ENCODE results near the gene SPDYE6.
"Not testable (repeated sequence)": the region's sequence is repeated elsewhere in the genome, so short reads cannot be mapped to it uniquely, and the experiment has no call there.

The SPDYE6 gene, protein sequence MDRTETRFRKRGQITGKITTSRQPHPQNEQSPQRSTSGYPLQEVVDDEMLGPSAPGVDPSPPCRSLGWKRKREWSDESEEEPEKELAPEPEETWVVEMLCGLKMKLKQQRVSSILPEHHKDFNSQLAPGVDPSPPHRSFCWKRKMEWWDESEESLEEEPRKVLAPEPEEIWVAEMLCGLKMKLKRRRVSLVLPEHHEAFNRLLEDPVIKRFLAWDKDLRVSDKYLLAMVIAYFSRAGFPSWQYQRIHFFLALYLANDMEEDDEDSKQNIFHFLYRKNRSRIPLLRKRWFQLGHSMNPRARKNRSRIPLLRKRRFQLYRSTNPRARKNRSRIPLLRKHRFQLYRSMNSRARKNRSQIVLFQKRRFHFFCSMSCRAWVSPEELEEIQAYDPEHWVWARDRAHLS

DNA sequence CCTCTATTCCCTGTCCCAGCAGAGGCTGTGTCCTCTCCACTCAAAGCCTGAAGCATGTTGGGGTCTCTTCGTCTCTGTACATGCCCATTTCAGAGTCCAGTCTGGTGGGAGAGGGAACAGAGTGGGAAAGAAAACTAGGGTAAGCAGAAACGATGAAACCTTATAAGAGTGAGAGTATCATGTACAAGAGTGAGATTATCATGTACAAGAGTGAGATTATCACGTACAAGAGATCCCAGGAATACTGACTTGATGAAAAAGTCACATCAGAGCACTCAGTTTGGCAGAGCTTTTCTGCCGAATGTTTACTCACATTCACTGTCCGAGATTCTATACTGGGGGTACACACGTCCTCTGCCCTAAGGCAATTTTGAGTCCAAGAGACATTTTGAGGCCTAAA is at the start of gene SPDYE6:
Gene SPDYE6 (minus strand): TSS at position 101 of the 400 bp plus-strand sequence. CDS start 421 bp downstream, outside the sequence.
- DNase-seq = not testable (repeated sequence)

DNA sequence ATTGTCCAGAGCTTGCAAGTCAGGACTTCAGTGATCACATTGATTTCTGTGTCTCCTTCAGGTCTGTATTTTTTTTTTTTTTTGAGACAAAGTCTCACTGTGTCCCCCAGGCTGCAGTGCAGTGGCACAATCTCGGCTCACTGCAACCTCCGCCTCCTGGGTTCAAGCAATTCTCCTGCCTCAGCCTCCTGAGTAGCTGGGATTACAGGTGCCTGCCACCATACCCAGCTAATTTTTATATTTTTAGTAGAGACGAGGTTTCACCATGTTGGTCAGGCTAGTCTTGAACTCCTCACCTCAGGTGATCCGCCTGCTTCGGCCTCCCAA is 48.6 kb upstream of the SPDYE6 start:
- not testable (repeated sequence) for DNase-seq

DNA sequence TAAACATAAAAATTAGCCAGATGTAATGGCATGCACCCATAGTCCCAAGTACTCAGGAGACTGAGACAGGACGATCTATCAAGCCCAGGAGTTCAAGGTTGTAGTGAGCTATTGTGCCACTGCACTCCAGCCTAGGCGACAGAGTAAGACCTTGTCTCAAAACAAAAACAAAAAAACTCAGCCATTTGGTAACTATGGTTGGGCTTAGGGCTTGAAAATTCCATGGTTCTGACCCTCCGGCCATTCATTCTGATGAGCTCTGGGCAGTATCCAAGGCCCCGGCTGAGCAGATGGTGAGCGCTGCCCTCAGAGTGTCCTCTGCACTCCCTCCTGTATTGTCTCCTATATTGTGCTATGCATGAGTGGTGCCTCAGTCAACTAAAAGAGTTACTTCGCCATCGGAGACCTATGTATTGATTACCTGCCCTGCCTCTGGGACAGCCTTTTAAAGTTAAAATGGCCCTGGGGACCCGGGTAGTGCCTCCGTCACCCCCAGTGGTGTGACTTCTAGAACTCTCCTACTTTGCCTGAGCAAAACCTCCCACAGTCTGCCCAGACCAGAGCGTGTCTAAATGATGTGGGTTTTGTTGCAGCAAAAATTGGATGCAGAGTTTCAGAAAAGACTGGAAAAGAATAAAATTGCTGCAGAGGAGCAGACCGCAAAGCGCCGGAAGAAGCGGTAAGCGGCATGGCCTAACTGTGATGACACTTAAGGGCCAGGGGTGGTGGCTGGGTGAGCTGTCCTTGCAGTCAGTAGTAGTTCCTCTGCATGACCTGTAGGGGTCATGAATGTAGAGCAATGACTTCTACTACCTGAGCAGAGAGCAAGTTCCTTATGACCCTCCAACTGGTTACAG is 48.0 kb upstream of the SPDYE6 start:
- peak; percentile 29 for DNase-seq

DNA sequence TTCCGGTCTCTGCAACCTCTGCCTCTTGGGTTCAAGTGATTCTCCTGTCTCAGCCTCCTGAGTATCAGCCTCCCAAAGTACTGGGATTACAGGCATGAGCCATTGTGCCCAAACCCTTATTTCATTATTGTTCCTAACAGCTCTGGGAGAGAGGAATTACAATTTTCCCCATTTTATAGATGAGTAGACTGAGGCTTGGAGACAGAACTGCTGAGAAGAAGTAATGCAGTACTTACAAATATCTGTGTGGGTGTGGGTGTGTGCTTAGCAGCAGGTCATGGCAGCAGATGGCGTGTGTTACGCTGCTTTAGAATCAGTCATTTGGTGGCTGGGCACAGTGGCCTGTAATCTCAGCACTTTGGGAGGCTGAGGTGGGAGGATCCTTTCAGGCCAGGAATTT is 47.3 kb upstream of the SPDYE6 start:
- DNase-seq = no peak

DNA sequence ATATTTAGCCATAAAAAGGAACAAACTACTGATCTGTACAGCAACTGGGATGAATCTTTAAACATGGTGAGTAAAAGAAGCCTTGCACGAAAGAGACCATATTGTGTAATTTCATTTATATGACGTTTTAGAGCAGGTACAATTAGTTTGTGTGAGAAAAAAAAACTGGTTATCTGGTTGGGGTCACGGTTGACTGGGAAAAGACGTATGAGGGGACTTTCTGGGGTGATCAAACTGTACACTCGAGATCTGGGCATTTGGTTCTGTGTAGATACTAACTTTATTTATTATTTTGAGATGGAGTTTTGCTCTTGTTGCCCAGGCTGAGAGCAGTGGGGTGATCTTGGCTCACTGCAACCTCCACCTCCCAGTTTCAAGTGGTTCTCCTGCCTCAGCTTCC is 44.1 kb upstream of the SPDYE6 start:
- no peak for DNase-seq

DNA sequence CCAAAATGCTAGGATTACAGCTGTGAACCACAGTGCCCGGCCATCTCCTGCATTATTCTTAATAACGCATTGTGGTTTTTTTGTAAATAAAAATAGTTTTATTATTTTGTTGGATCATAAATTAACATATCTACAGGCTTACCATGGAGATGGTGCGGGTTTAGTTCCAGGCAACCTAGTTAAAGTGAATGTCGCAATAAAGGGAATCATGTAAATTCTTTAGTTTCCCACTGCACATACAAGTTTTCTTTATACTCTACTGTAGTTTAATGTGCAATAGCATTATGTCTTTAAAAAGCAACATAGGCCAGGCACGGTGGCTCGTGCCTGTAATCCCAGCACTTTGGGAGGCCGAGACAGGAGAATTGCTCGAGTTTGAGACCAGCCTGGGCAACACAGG is 42.3 kb upstream of the SPDYE6 start:
- no peak for DNase-seq

DNA sequence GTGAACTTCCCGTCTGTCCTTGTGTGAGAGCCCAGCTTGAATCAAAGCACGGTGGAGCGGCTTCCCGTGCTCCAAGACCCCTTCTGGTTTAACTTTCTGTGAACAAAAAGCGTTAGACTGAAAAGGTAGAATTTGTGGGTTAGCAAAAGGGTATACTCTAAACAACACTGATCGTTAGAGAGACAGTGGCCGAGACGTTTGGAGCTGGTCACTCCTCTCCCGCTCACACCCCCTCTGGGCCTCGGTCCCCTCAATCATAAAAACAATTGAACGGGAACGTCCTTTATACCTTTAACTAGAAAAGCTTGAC is 40.4 kb upstream of the SPDYE6 start:
- DNase-seq = no peak

DNA sequence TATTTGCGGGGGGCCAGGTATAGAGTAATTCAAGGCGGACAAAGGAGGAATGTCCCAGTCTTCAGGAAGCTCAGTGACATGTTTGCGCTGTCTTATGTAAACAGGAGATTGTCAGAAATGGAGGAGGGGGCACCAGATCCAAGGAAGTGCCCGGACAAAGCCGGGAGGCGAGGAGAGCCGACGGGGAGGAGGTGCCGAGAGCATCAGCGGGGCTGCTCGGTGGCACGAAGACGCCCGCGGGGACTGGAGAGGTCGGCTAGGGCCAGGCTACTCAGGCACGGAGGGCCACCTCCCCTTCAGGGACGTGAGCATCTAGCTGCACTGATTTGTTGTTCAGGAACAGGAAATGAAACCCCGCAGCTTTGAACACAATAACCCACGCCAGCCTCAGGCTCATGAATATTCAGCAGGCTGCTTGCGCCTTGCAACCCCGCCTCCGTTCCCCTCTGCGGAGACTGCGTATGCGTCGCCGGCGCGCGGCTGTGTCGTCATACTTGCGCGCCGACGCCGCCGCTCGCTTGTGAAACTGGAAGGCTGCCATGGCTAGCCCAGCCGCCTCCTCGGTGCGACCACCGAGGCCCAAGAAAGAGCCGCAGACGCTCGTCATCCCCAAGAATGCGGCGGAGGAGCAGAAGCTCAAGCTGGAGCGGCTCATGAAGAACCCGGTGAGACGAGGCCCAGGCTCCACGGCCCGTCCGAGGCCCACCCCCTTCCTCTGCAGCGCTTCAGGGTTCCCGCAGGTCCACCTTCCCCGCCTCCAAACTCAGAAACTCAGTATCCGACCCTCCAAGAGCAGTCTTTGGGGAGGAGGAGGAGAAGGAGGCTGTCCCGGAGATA is 39.8 kb upstream of the SPDYE6 start, which contains the start of gene PRKRIP1:
Gene PRKRIP1 (plus strand): TSS at position 491 of the 837 bp plus-strand sequence. CDS start 49 bp downstream, at position 540.
- DNase-seq = peak; percentile 74

DNA sequence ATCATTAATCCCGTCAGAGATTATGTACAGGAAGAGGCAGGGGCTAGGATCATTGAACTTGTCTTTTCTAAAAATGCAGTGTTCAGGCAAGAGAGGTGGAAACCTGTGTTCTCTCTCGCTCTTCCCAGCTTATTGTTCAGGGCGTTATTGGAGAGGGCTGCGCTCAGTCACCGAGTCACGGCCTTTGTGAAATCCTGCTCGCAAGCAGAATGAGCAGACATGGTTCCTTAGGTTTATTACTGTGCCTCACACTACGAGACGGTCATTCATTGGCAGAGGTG is 39.3 kb upstream of the SPDYE6 start:
- DNase-seq = no peak

DNA sequence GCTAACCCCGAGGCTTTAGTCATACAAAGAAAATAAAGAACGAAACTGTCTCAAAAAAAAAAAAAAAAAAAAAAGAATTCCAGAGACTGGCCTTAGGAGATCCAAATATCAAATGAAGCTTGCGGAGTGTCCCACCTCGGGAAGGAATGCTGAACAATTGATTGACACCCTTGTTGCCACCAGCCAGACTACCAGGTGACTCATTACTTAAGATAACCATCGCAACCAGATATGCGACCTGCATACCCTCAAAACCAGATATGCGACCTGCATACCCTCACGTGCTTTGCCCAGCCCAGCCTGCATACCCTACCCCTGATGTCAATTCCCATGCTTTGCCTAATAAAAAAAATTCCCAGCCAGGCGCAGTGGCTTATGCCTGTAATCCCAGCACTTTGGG is 37.2 kb upstream of the SPDYE6 start:
- no peak for DNase-seq

DNA sequence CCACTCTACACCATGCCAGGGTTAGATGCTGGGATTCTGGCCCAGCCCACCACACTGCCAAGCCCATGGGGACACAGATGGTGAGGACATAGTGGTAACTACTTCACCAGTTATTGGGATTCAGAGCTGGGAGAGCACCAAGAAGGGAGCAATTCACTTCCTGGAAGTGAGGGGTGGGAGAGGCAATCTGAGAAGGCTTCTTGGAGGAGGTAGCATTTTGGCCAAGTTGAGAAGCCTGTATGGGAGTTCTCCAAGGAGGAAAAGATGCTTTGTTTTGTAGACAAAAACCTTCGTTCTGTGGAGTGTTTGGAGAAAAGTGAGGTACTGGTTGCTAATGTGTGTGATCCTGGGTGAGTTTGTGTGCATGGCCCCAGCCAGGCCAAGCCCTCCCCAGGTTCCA is 36.1 kb upstream of the SPDYE6 start:
- no peak for DNase-seq

DNA sequence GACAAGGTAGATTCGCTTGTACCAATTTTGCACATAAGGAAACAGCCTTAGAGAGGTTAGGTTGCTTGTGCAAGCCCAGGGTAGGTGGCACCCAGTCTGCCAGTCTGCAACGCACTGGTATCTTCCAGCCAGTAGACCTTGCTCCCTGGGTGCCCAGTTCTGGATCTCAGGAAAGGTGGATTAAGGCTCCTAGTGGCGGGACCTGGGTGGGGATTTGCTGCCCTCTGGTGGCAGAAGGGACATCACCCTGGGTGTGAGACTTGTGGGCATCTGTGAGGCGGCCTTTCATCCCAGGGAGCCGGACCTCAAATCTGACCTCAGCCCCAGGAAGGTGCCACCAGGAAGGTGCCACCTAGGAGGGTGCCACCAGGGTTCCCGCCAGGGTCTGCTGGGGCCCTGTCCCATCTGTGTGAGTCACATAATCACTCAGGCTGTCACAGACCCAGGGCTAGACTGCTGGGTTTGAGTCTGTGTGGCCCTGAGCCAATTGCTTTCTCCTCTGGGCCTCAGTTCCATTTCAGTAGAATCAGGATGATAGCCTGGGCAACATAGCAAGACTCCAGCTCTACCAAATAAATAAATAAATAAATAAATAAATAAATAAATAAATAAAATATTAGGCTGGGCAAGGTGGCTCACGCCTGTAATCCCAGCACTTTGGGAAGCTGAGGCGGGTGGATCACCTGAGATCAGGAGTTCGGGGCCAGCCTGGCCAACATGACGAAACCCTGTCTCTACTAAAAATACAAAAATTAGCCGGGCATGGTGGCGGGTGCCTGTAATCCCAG is 34.6 kb upstream of the SPDYE6 start:
- peak; percentile 70 for DNase-seq

DNA sequence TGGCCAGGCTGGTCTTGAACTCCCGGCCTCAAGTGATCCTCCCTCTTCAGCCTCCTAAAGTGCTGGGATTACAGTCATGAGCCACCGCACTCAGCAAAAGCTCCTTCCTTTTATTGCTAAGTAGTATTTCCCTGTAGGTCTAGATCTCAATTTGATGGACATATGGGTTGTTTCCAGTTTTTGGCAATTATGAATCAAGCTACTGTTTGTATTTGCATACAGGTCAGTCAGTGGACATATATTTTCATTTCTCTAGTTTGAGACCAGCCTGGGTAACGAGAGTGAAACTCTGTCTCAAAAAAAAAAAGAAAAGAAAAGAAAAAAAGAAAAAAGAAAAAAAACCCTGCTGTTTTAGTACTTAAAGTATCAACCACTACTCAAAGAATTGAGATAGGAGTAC is 33.6 kb upstream of the SPDYE6 start:
- DNase-seq = no peak

DNA sequence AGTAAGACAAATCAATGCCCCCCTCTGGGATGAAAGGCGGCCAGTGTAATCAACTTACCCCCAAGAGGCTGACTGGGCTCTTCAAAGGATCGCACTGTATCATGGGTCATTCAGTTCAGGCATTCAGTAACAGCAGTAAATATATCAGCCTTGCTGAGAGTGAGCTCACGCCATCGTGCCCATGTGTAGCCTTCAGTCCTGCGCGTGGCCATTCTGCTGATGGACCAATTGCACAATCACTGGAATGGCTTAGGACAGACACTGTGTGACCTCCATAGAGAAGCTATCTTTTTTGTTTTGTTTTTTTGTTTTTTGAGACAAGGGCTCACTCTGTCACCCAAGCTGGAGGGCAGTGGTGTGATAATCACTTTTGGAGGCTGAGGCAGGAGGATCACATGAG is 30.8 kb upstream of the SPDYE6 start:
- no peak for DNase-seq

DNA sequence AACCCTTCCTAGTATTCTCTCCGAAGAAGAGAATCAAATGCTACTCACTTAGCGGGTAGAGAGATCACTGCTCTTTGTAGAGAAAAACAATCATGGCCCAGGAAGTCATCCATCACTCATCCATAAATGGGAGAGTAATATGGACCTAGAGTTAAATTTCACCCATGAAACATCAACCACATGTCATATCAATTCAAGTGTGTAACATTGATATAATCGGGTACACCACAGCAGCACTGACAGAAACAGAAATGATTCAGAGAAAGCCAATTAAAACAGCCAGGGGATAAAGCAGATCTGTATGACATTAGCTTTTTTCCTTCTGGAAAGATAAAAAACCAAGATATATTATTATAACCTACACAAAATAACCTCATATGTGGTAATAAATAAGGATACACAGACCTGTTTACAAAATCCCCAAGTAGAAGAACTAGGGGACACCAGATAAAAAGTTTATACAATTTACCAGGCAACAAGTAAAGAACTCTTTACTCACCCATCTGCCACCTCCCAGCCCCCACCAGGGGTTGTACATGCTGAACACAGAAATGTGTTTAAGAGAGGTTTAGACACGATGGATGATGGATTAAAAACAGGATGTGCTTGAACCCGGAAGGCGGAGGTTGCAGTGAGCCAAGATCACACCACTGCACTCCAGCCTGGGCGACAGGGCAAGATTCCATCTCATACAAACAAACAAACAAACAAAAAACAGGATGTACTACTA is 25.6 kb upstream of the SPDYE6 start:
- DNase-seq = not testable (repeated sequence)

DNA sequence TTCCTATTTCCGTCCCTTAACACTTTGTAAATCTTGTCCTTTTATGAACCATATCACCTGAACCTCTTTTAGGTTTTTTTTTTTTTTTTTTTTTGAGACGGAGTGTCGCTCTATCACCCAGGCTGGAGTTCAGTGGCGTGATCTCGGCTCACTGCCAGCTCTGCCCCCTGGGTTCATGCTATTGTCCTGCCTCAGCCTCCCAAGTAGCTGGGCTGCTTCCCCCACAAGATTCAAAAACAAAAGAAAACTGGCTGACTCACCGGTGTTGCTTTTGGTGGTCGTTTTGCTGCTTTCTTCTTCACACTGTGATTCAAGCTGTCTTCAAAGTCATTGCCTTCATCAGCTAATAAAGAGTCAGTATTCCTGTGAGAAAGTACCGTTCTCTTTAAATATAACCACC is 24.6 kb upstream of the SPDYE6 start:
- not testable (repeated sequence) for DNase-seq

DNA sequence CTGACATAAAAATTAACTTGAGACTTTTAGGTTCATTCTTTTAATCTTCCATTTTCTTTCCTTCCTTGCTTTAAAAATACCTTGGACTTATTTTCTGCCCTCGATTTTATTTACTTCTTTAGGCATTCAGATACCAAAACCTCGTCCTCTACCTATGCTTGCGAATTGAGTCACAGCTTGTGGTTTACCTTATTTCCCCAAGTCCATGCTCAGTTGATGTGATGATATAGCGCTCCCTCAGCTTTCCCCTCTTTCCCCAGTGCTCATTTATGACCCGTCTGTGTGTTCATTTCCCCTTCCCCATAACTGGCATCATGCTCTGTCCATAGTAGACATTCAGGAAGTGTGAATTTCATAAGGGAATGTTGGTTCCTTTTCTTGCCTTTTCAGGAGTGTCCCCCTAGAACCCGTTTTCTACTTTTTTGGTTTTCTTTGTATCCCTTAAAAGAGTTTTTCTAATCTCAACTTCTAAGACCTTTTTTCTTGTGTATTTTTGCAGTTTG is 20.8 kb upstream of the SPDYE6 start:
- DNase-seq = no peak

DNA sequence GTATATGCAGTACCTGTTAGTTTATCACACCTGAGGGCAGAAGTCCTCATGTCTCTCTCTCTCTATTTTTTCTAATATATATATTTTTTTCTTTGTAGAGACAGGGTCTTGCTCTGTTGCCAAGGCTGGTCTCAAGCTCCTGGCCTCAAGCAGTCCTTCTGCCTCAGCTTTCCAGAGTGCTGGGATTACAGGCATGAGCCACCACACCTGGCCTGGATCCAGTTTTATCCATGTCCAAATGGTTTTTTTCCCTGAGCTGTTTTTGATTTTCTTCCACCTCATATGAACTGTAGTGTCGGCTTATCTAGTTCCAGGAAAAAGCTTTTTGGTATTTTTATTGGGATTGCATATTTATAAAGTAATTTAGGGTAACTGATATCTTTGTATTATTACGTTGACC is 16.6 kb upstream of the SPDYE6 start:
- not testable (repeated sequence) for DNase-seq

DNA sequence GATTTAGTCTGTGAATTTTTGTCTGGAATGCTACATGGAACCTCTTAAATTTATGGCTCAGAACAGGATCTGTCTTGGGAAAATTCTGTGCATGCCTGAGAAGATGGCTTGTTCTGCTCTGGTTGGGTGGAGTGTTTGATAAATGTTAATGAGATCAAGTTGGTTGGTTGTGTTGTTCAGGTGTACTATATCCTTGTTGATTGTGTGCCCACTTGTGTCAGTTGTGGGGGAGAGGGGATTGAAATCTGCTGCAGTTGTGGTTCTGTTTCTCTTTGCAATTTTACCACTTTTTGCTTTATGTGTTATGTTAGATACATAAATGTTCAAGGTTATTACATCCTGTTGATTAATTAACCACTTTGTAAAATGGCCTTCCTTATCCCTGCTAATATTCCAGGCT is 13.8 kb upstream of the SPDYE6 start:
- not testable (repeated sequence) for DNase-seq

DNA sequence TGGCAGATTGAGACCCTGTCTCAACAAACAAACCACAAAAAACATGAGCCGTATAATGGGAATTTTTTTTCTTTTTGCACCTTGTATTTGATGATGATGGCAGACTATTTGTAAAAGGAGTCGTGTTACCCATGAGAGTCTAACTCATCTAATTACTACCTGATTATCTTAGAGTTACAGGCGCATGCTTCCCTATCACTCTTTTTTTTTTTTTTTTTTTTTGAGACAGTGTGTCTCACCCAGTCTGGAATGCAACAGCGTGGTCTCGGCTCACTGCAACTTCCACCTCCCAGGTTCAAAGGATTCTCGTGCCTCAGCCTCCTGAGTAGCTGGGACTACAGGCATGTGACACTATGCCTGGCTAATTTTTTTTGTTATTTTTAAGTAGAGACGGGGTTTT is 9.1 kb upstream of the SPDYE6 start:
- not testable (repeated sequence) for DNase-seq

DNA sequence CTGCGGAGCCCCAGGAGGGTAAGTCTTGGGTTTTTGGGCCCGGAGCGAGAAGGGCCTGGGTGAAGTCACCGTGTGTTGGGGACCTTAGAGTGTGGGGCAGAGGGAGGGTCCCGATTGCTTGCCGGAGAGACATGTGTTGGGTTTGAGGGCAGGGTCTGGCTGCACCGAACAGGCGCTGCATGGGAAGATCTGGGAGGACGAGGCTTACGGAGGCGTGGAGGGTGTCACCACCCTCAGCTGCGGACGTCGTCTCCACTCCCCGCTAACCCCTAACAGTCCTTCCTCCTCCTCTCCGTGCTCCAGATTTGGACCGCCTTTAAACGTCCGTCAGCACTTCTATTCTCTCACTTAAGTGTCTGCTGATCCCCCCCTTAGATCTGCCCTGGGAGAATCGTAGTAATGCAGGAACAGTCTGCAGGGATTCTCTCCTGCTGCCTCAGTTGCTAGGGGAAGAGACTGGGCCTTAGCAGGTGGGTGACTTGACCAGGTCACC is 8.2 kb upstream of the SPDYE6 start:
- DNase-seq = not testable (repeated sequence)

Measured in activated CD8-positive, alpha-beta memory T cell treated with anti-CD3 and anti-CD28 coated beads, Interleukin-2, amount 50 U/mL, for 4 hours (primary cell).